AG09309 (cell line): ENCODE measurements around the gene BRMS1.
A peak's percentile ranks its signal among the peaks of the same experiment; 100 is the strongest.

Source experiments
- DNase-seq: peaks from one replicate; pipeline ENCODE4 v3.0.0-alpha.2; 2010; ENCODE audit warnings: low read depth
- H3K4me3 ChIP-seq: 2 replicates; pipeline ENCODE4 v1.5.1; 2011; ENCODE audit warnings: mild to moderate bottlenecking, low read depth, low read length, moderate library complexity; ENCODE audit not compliant: control insufficient read depth
- CTCF ChIP-seq: IDR thresholded peaks from 2 replicates; pipeline ENCODE4 v1.5.1; 2011; ENCODE audit warnings: mild to moderate bottlenecking, low read depth, low read length, inconsistent platforms; ENCODE audit not compliant: insufficient read depth, control insufficient read depth; ENCODE audit errors: missing control alignments

BRMS1 gene

GRCh38 chr11:66373265-66373664 is 28.4 kb upstream of the BRMS1 start:
- TF ChIP-seq CTCF: no peak
- DNase-seq: no peak

GRCh38 chr11:66371627-66372415 is 26.9 kb upstream of the BRMS1 start, which contains the start of gene SLC29A2:
Gene SLC29A2, minus strand, starts transcription at chr11:66371760. Its CDS starts 169 bp downstream, at chr11:66371591.
- DNase-seq: no peak

More at GRCh38 chr11:66373265-66373664, 28.4 kb upstream of the BRMS1 start:
- no peak overlapping the region for H3K4me3 ChIP-seq

GRCh38 chr11:66369073-66369894 is 24.4 kb upstream of the BRMS1 start:
- H3K4me3 ChIP-seq: no peak overlapping the region
- no peak for TF ChIP-seq CTCF
- DNase-seq: no peak

More at GRCh38 chr11:66371627-66372415, 26.9 kb upstream of the BRMS1 start, which contains the start of gene SLC29A2:
- H3K4me3 ChIP-seq: peak within 1 kb of the TSS; percentile 45
- no peak for TF ChIP-seq CTCF

GRCh38 chr11:66368484-66368883 is 23.6 kb upstream of the BRMS1 start:
- no peak overlapping the region for H3K4me3 ChIP-seq
- no peak for DNase-seq
- no peak for TF ChIP-seq CTCF

- no peak for DNase-seq
- no peak overlapping the region for H3K4me3 ChIP-seq
- no peak for TF ChIP-seq CTCF
Measured at GRCh38 chr11:66367561-66368312, 22.8 kb upstream of the BRMS1 start.

GRCh38 chr11:66366844-66367477 is 22.1 kb upstream of the BRMS1 start:
- H3K4me3 ChIP-seq: no peak overlapping the region

More at GRCh38 chr11:66366844-66367477, 22.1 kb upstream of the BRMS1 start:
- DNase-seq: no peak
- no peak for TF ChIP-seq CTCF
